Measurements from ENCODE around the gene EEF1AKMT2.
A peak's percentile ranks its signal among the peaks of the same experiment; 100 is the strongest.

EEF1AKMT2 gene

GRCh38 chr10:124737708-124738107, 54.0 kb downstream of the EEF1AKMT2 start:
- no peak for ATAC-seq (replicated peaks)
- H3K9me3 Mint-ChIP-seq: no peaks in the 10 kb centered on the region
- peaks cover 87 to 100% of the 10 kb centered on the region in 2 donors for H3K4me1 Mint-ChIP-seq
- peaks cover 6 to 35% of the 10 kb centered on the region in 2 donors for H3K36me3 Mint-ChIP-seq
- no peaks in the 10 kb centered on the region for H3K27me3 Mint-ChIP-seq
- DNase-seq: no peak
- H3K4me3 Mint-ChIP-seq: no peak overlapping the region
- H3K27ac Mint-ChIP-seq: peak overlapping the region; percentile 48

GRCh38 chr10:124737221-124737620, 54.5 kb downstream of the EEF1AKMT2 start:
- Mint-ChIP-seq H3K27ac (peak overlapping the region; percentile 43), H3K27me3 (no peaks in the 10 kb centered on the region), H3K9me3 (no peaks in the 10 kb centered on the region), H3K36me3 (peaks cover 6 to 36% of the 10 kb centered on the region in 2 donors), H3K4me1 (peaks cover 85 to 100% of the 10 kb centered on the region in 2 donors), H3K4me3 (peak overlapping the region in 1 of 2 donors; percentile 23)
- DNase-seq: no peak
- ATAC-seq (replicated peaks): no peak

GRCh38 chr10:124736491-124737136, 55.1 kb downstream of the EEF1AKMT2 start:
- H3K27ac Mint-ChIP-seq: peak overlapping the region; percentile 38
- no peak for DNase-seq
- no peak overlapping the region for H3K4me3 Mint-ChIP-seq
- H3K9me3 Mint-ChIP-seq: no peaks in the 10 kb centered on the region
- no peaks in the 10 kb centered on the region for H3K27me3 Mint-ChIP-seq
- ATAC-seq (replicated peaks): no peak
- H3K36me3 Mint-ChIP-seq: peaks cover 6 to 36% of the 10 kb centered on the region in 2 donors
- peaks cover 85 to 100% of the 10 kb centered on the region in 2 donors for H3K4me1 Mint-ChIP-seq

- peak overlapping the region; percentile 65 for H3K27ac Mint-ChIP-seq
Observed at GRCh38 chr10:124735491-124736286, 56.0 kb downstream of the EEF1AKMT2 start.

GRCh38 chr10:124734311-124735166, 57.1 kb downstream of the EEF1AKMT2 start:
- H3K9me3 Mint-ChIP-seq: no peaks in the 10 kb centered on the region

More at GRCh38 chr10:124735491-124736286, 56.0 kb downstream of the EEF1AKMT2 start:
- H3K9me3 Mint-ChIP-seq: no peaks in the 10 kb centered on the region
- ATAC-seq (replicated peaks): no peak
- H3K36me3 Mint-ChIP-seq: peaks cover 6 to 36% of the 10 kb centered on the region in 2 donors
- H3K4me1 Mint-ChIP-seq: peaks cover 80 to 96% of the 10 kb centered on the region in 2 donors
- no peak for DNase-seq
- no peaks in the 10 kb centered on the region for H3K27me3 Mint-ChIP-seq
- peak overlapping the region in 1 of 2 donors; percentile 2 for H3K4me3 Mint-ChIP-seq

GRCh38 chr10:124733571-124734245, 58.0 kb downstream of the EEF1AKMT2 start:
- peaks cover 6 to 29% of the 10 kb centered on the region in 2 donors for H3K36me3 Mint-ChIP-seq
- no peaks in the 10 kb centered on the region for H3K9me3 Mint-ChIP-seq
- H3K27me3 Mint-ChIP-seq: no peaks in the 10 kb centered on the region
- DNase-seq (no peak), ATAC-seq (replicated peaks) (no peak)
- peaks cover 79 to 96% of the 10 kb centered on the region in 2 donors for H3K4me1 Mint-ChIP-seq
- peak overlapping the region; percentile 94 for H3K27ac Mint-ChIP-seq
- H3K4me3 Mint-ChIP-seq: peak overlapping the region in 1 of 2 donors; percentile 60

More at GRCh38 chr10:124734311-124735166, 57.1 kb downstream of the EEF1AKMT2 start:
- Mint-ChIP-seq H3K4me3 (peak overlapping the region; percentile 14 to 60), H3K27ac (peak overlapping the region; percentile 94), H3K36me3 (peaks cover 6 to 33% of the 10 kb centered on the region in 2 donors), H3K27me3 (no peaks in the 10 kb centered on the region), H3K4me1 (peaks cover 80 to 96% of the 10 kb centered on the region in 2 donors)
- peak; percentile 64 for ATAC-seq (replicated peaks)
- no peak for DNase-seq

GRCh38 chr10:124732931-124733570, 58.6 kb downstream of the EEF1AKMT2 start:
- no peaks in the 10 kb centered on the region for H3K27me3 Mint-ChIP-seq
- H3K27ac Mint-ChIP-seq: peak overlapping the region; percentile 94
- peak; percentile 40 to 53 for ATAC-seq (replicated peaks)
- H3K4me3 Mint-ChIP-seq: peak overlapping the region; percentile 53 to 59
- H3K9me3 Mint-ChIP-seq: no peaks in the 10 kb centered on the region
- peaks cover 6 to 29% of the 10 kb centered on the region in 2 donors for H3K36me3 Mint-ChIP-seq
- peak; percentile 38 for DNase-seq
- H3K4me1 Mint-ChIP-seq: peaks cover 80 to 96% of the 10 kb centered on the region in 2 donors

- H3K27me3 Mint-ChIP-seq: no peaks in the 10 kb centered on the region
- ATAC-seq (replicated peaks) (no peak), DNase-seq (no peak)
- no peak overlapping the region for H3K4me3 Mint-ChIP-seq
- no peaks in the 10 kb centered on the region for H3K9me3 Mint-ChIP-seq
- peaks cover 6 to 29% of the 10 kb centered on the region in 2 donors for H3K36me3 Mint-ChIP-seq
- peaks cover 73 to 96% of the 10 kb centered on the region in 2 donors for H3K4me1 Mint-ChIP-seq
- H3K27ac Mint-ChIP-seq: peak overlapping the region; percentile 94
Observed at GRCh38 chr10:124731551-124731950, 60.1 kb downstream of the EEF1AKMT2 start.

GRCh38 chr10:124730790-124731189, 60.9 kb downstream of the EEF1AKMT2 start:
- Mint-ChIP-seq H3K9me3 (no peaks in the 10 kb centered on the region), H3K27me3 (no peaks in the 10 kb centered on the region), H3K27ac (peak overlapping the region; percentile 80), H3K4me3 (no peak overlapping the region), H3K36me3 (peaks cover 6 to 25% of the 10 kb centered on the region in 2 donors), H3K4me1 (peaks cover 71 to 96% of the 10 kb centered on the region in 2 donors)
- DNase-seq (no peak), ATAC-seq (replicated peaks) (no peak)

- peaks cover 4 to 22% of the 10 kb centered on the region in 2 donors for H3K36me3 Mint-ChIP-seq
- DNase-seq (no peak), ATAC-seq (replicated peaks) (peak; percentile 12 to 24)
- peak overlapping the region; percentile 95 for H3K27ac Mint-ChIP-seq
- no peaks in the 10 kb centered on the region for H3K27me3 Mint-ChIP-seq
- no peaks in the 10 kb centered on the region for H3K9me3 Mint-ChIP-seq
- H3K4me1 Mint-ChIP-seq: peaks cover 70 to 95% of the 10 kb centered on the region in 2 donors
- H3K4me3 Mint-ChIP-seq: peak overlapping the region; percentile 75 to 83
Observed at GRCh38 chr10:124728830-124729661, 62.6 kb downstream of the EEF1AKMT2 start.

GRCh38 chr10:124728071-124728829, 63.4 kb downstream of the EEF1AKMT2 start:
- H3K4me3 Mint-ChIP-seq: peak overlapping the region; percentile 75 to 83
- H3K4me1 Mint-ChIP-seq: peaks cover 73 to 95% of the 10 kb centered on the region in 2 donors
- H3K36me3 Mint-ChIP-seq: peaks cover 0 to 25% of the 10 kb centered on the region in 2 donors
- DNase-seq (peak; percentile 59), ATAC-seq (replicated peaks) (peak; percentile 79 to 81)
- H3K9me3 Mint-ChIP-seq: no peaks in the 10 kb centered on the region
- H3K27me3 Mint-ChIP-seq: no peaks in the 10 kb centered on the region
- peak overlapping the region; percentile 95 for H3K27ac Mint-ChIP-seq
